Effector CD8-positive, alpha-beta T cell (primary cell): ENCODE data around the gene TOB1.

Source experiments
- DNase-seq: peaks from one replicate; lab custom pipeline; 2025; lab: John Stamatoyannopoulos, UW

Gene TOB1

DNA sequence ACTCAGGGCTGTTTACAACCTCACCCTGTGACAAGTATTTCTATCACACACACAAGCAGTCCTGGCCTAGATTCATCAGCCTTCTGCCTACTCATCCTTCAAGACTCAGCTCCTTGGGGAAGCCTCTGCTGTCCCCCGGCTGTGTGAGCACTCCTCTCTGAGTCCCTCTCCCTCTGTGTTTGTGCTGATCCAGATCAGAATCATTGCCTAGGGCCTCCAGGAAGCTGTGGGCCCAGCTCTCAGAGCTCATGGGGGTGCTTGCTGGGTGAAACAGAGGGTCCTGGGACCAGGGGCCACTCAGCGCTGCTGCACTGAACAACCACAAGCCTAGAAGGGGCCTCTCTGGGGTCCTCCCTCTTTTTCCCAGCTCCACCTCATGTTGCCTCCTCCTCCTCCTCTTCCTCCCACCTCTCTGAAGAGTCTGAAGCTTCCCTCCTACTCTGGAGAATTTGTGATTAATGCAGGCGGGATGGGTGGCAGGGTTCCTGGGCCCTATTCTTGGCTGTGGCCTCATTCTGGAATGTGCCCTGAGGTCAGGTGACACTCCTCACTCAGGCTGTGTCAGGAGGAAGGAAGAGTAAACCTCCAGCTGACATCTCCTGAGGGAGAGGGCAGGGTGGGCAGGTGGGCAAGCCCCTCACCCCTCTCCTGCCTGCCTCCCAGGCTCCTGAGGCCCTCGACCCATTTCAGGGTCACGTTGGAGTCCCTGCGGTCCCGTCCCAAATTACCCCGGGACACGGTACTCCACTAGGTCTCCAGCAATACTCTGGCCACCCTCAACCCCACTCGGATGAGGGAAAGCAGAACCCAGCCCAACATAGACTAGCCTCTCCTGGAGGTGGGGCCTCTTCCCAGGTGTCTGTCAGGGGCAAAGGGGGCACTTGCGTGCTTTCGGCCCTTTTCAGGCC lies 20.7 kb downstream of the TOB1 start:
- no peak for DNase-seq

DNA sequence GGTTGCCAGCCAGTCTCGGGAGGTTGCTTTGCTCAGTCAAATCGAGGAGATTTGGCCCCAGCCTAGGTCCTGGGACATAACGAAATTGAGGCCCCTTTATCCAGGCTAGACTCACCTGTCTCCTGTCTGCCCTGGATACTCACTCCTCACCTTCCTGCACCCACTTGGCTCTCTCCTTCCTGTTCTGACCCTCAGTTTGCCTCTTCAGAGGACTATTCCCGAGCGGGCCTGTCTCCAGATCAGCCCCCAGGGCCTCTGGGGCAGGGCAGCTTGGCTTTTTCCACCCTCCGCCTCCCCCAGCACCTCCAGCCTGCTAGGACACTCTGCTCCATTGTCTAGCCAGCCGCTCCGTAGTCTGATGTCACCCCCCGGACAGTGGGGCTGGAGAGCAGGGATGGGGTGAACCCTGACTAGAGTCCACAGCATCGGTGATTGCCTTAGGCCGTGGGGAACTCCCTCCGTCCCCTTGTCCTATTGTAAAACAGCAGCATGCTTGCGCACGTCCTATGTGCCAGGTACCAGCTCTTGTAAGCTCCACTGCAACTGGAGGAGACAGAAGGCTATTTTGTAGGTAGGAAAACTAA lies 21.9 kb downstream of the TOB1 start:
- no peak for DNase-seq

DNA sequence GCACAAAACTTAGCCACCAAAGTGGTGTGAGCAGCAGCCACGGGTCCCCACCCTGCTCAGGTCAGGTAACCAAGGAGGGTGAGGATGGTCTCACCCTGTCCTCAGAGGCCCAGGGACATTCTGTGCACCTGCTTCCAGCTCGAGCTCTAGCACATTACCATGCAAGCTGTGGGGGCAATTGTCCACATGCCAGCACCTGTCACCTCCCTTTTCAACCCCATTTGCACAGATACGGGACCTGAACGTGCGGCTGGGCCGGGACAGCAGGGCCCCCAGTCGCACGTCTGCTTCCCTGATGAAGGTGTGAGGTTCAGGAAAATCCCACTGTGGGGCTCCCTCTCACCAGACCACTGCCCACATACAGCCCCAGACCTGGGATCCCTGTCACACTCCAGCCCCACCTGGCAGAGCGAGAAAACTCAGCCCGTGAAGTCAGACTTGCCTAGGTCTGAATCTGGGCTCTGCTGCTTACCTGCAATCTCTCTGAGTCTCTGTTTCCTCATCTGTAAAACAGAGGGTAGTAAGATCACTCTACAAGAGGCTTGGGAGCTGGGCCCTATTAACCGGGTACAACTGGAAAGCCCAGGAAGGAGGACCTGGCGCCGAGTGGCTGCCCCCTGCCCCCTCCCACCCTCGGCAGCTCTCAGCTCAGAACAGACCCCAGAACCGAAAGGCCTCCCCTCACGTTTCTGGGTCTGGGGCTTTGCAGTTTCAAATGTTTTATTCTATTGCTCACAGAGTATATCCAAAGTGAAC lies 22.8 kb downstream of the TOB1 start:
- no peak for DNase-seq

DNA sequence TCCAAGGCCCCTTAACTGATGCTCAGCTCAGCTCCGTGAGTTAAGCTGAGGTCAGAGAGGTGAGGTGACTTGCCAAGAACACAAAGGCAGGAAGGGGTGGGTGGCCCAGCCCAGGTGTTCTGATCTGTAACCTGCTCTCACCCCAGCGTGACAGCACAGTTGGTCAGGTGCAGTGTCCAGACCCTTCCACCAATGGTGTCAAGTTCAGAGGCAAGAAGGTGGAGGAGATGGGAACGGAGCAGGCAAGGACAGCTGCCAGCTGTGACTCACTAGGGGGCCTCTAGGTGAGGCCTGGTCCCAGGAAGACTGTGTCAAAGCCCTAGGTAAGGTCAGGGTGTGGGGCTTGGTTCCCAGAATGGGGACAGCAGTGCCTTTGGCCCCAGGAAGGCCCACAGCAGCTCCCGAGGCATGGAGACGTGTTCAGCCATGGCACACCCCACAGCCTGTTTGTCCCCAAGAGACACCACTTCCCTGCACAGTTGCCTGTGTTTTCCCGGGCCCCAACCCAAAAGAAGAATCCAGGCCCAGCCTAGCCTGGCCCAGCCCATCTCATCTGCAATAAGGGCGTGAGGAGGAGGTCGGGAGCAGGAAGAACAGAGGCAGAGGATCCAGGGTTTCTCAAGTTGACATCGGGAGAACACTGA lies 23.5 kb downstream of the TOB1 start:
- DNase-seq, result no peak

DNA sequence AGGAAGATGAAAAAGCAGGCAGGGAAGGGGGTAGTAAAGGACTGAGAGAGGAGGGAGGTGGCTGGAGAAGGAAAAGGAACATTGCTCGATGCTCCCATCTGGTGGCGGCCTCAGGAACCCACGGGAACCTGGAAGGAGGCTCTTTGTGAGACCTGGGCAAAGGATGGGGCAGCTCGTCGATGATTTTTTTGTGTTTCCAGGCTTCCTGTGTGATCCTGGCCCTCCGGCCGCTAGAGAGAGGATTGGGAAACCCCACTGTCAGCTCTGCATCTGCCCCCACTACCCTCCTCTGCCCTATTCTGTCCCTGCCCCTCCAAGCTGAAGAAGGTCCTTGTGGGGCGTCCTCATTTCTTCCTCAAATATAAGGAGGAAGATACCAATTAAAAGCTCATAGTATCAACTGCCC lies 24.2 kb downstream of the TOB1 start:
- peak; percentile 5 for DNase-seq

DNA sequence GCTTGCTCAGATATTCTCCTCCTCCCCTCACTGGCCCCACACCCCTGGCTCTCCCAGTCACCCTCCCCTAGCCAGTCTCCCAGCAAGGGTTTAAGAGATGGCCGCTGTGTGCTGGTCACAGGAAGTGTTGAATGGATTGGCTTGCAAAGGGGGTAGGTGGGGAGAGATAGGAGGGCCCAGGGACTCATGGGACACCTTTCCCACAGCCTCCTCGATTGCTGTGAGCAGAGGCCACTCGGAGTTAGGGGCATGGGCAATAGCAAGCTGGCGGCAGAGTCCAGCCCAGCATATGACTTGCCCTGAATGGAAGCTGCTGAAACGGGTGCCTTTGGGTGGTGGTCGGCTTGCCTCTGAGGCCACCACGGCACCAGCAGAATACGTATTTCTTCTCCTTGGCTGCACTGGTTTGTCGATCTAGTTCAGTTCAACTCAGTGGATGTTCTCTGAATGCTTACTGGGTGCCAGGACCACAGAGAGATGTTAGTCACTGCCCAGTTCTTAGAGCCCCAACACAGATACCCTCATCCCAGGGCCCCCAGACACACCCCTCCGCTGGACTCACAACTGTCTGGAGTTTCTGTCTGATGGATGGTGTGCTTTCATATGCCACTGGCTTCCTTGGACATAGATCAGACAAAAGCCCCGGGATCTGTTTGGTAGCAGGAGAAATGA lies 24.7 kb downstream of the TOB1 start:
- DNase-seq, result no peak

DNA sequence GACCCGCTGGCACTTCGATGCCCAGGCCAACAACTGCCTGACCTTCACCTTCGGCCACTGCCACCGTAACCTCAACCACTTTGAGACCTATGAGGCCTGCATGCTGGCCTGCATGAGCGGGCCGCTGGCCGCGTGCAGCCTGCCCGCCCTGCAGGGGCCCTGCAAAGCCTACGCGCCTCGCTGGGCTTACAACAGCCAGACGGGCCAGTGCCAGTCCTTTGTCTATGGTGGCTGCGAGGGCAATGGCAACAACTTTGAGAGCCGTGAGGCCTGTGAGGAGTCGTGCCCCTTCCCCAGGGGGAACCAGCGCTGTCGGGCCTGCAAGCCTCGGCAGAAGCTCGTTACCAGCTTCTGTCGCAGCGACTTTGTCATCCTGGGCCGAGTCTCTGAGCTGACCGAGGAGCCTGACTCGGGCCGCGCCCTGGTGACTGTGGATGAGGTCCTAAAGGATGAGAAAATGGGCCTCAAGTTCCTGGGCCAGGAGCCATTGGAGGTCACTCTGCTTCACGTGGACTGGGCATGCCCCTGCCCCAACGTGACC lies 25.8 kb downstream of the TOB1 start:
- no peak for DNase-seq

DNA sequence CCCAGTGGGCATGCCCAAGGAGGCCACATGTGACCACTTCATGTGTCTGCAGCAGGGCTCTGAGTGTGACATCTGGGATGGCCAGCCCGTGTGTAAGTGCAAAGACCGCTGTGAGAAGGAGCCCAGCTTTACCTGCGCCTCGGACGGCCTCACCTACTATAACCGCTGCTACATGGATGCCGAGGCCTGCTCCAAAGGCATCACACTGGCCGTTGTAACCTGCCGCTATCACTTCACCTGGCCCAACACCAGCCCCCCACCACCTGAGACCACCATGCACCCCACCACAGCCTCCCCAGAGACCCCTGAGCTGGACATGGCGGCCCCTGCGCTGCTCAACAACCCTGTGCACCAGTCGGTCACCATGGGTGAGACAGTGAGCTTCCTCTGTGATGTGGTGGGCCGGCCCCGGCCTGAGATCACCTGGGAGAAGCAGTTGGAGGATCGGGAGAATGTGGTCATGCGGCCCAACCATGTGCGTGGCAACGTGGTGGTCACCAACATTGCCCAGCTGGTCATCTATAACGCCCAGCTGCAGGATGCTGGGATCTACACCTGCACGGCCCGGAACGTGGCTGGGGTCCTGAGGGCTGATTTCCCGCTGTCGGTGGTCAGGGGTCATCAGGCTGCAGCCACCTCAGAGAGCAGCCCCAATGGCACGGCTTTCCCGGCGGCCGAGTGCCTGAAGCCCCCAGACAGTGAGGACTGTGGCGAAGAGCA lies 26.4 kb downstream of the TOB1 start:
- DNase-seq, result no peak

DNA sequence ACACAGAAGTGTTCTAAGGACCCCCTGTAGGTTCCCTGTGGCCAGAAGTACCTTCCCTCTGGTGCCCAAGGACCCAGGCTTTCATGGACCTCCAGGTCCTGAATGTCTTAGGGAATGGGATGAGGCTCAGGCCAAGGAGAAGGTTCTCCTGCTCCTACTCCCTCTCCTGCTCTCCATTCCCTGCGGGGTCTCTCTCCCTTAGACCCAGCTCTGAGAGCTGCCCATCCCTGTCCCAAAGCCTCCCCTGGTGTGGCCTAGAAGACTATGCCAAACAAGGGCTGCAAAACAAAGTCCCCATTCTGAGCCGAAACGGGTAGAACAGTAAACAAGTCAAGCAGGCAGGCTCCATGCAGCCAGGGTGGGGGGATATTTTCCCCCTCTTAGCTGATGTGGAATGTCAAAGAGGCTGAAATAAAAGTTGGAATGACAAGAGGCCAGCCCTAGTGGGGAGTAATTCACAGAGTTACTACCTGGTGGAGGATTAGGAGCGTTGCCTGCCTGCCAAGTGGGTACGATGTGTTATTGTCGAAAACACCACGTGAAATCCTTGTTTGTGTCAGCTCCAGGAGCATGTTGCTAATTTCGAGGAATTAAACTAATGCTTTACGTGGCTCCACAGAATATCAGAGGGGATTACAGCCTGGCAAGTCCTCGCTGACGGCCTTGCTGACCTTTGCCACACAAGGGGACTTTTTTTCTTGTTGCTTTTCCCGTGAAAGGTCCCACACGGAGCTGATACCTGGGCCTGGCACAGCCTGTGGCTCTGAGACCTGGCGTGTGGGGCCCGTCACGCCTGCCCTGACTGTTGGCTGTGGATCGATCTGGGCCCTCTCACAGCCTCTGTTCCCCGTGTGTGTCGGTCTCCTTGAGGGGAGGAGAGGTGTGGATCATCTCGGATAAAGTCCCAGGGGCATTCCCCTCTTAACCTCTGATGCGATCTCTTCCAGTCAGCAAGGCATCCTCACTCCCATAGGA lies 27.9 kb downstream of the TOB1 start:
- DNase-seq, result no peak

DNA sequence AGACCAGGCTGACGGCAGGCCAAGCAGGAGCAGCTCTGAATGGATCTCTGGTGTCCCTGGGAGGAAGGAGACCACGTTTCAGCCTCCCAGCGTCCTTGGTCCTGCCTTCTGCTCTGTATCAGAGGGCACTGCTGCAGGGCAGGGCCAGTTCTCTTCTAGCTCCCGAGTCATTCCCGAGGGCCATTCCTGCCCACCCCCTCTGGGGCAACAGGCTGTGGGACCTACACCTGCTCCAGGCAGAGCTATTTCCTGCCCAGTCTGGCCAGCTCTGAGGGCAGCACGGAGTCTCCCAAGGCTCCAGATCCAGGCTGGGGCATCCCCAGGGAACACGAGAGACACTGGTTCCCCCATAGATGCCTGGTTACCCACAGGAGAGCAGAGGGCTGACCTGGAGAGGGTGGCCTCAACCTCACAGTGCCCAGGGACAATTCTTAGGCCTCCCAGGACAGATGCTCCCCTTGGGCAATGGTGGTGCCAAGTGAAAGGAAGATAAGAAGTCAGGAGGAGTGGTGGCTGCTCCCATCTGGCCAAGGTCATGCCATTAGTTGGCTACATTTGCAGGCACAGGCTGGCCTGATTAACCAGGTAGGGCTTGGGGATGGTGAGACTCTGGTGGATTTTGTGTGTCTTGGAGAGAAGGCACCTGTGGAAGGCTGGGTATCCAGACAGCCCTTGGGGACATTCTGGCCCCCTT lies 28.7 kb downstream of the TOB1 start:
- DNase-seq, result no peak

DNA sequence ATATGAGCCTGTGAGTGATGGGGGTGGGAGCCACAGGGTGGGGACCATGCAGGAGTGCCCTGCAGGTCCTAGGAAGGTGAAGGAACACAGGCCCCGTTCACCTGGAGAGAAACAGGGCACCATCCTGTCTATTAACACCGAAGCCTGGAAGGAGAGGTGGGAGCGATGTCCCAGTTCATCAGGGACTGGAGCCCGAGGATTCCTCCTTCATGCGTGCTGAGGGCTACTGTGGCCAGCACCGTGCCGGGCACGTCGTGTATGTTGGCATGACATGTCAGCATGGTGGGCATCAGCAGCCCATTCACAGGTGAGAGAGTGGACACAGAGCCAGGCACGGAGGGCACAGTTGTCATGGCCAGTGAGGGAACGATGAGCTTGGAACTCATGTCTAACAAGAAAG lies 29.3 kb downstream of the TOB1 start:
- no peak for DNase-seq

DNA sequence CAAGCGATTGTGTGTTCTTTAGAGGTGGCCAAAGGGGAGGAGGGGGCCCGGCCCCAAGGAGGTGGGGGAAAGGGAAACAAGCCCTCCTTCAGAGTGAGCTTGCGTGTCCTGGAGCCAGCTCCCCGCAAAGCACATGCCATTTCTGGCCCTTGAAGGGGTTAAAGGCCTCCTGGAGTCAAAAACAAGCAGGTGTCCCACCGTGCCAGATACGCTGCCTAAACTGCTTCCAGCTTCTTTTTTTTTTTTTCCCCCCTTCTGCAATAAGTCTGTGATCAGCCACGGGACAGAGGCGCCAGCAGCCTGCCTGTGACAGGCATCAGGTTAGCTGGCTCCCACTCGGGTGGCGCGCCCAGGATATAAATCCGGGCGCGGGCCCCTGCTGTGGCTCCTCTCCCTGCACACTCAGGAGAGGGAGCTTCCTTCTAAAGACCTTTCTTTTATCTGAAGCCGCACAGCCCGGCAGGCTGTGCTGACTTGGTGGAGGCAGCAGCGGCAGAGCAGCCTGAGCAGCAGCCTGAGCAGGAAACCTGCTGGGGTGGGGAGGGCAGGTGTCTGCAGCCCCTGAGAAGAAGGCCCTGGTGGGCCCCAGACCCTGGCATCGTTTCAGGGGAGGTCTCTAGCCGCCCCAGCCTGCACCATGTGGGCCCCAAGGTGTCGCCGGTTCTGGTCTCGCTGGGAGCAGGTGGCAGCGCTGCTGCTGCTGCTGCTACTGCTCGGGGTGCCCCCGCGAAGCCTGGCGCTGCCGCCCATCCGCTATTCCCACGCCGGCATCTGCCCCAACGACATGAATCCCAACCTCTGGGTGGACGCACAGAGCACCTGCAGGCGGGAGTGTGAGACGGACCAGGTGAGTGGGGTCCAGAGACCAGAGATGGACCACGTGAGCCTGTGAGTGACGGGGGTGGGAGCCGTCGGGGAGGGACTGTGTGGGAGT lies 30.6 kb downstream of the TOB1 start, which contains the start of gene WFIKKN2:
TSS of gene WFIKKN2 (plus strand) at position 286 of the 934 bp plus-strand sequence. CDS start at position 638, 352 bp downstream.
- no peak for DNase-seq

DNA sequence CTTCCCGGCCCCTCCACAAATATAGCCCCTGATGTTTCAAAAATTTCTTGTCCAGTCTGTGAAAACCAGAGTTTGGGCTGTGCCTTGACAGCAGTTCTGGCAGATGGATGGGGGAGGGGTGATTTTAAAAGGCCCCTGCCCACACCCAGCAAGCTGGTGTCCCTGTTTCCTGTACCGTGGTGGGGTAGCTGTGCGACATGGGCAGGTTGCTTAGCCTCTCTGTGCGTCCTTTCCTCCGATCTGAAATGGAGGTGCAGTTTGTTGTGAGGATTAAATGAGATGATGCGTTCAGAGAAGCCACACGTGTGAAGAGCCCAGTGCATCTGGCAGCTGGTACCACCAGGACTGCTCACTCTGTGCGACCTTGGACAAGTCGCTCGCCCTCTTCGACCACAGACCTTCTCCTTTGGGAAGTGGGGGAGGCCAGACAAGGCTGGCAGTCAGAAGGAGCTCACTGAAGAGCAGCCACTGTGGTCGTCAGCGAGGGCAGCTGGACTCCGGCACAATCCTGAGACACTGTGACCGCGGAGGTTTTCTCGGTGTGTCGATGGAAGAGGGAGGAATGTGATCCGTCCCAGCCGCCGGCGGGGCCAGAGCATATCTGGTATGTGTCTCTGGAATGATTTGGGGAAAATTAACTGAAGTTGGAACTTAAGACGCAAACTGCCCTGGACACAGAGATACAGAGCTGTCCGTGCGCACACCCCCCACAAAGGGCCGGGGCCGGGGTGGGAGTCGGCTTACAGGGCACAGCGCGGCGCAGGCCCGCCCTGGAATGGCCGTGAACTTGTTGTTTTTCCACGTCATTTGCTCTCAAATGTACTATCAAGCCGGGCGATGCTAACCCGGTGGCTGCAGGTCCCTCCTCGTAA lies 31.5 kb downstream of the TOB1 start:
- DNase-seq, result no peak

DNA sequence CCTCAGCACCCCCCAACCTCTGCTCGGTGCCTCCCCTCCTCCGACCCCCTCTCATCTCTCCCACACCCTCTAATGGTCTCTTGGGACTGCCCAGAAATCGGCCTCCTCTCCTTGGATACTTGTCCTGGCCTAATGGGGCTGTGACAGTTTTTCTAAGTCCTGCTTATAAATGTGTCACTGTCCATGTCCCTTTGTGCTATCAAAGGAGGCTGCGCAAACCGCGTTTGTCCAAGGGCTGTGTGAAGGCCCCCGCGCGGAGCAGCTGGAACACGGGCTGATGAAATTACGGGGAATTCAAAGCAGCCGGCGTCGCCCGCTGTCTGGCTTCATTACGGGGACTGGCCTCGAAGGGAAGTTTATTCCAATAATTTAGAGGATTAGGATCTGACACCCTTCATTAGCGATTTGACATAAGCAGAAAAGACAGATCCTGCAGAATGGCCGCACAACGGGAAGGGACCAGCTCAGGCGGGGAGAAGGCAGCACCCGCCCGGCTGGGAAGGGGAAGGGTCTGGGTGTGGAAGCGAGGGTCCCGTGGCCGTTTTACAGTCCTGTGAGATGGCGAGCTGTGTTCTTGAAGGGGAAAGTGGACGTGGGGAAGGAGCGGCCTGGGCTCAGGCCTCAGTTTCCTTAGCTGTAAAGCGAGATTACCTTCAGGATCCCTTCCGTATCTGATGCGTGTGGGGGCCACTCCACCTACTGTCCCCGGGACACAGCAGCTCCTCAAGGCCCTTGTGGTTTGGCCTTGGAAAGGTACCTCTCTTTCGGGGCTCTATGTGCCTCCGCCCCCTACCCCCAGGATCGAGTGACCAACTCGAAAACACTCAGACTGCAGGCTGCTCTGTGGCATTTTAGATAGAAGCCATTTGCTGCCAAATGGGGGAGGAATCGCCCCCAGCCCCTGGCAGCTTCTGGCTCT lies 32.4 kb downstream of the TOB1 start:
- DNase-seq, result no peak

DNA sequence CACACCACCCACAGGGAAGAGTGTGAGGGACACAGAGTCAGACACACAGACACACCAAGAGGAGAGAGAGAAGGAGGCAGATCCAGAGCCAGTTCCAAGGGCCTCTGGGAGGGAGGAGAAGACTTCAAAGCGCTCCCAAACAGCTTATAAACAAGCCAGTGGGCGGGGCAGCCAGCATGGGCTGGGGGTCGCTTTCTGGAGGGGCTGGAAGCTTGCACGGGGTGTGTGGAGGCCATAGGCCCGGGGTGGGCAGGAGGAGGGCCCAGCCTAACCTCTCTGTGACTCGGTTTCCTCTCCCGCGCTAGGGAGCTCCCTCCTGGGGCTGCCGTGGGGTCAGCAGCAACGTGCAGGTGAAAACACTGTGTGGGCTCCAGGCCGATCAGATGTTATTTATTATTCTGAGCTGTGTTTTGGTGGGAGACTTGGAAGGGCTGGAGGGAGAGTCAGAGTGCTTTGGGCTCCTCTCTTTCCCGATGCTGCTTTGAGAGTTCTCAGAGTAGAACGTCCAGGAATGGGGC lies 33.2 kb downstream of the TOB1 start:
- DNase-seq, result no peak
